GM19240 (cell line): ENCODE data around the gene POM121L2.

Experiments used
- DNase-seq: peaks from one replicate; pipeline ENCODE4 v3.0.0; 2011; ENCODE audit warnings: low spot score; ENCODE audit not compliant: insufficient read length

The POM121L2 gene

GRCh38 chr6:27260369-27260768, 51.7 kb downstream of the POM121L2 start:
- no peak for DNase-seq
